Measurements from ENCODE around the gene IFTAP. TPM values are rescaled to one million over a fixed set of nuclear protein-coding genes. Genes with fewer than 3 reads are reported as not detected.

Gene IFTAP
- total RNA-seq, 1 experiment from 2014 or later, result 13.8 TPM

GRCh38 chr11:36566407-36567053 lies 27.8 kb upstream of the IFTAP start (continued):
- TF ChIP-seq, protein P1, sequence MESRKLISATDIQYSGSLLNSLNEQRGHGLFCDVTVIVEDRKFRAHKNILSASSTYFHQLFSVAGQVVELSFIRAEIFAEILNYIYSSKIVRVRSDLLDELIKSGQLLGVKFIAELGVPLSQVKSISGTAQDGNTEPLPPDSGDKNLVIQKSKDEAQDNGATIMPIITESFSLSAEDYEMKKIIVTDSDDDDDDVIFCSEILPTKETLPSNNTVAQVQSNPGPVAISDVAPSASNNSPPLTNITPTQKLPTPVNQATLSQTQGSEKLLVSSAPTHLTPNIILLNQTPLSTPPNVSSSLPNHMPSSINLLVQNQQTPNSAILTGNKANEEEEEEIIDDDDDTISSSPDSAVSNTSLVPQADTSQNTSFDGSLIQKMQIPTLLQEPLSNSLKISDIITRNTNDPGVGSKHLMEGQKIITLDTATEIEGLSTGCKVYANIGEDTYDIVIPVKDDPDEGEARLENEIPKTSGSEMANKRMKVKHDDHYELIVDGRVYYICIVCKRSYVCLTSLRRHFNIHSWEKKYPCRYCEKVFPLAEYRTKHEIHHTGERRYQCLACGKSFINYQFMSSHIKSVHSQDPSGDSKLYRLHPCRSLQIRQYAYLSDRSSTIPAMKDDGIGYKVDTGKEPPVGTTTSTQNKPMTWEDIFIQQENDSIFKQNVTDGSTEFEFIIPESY (IDR thresholded peaks at IDR 0.05; ENCODE audit: extremely low read depth, insufficient replicate concordance, low read length), result no peak
- no peak for TF ChIP-seq SIN3A (IDR thresholded peaks at IDR 0.05; ENCODE audit: low read depth)
- TF ChIP-seq TCF7L2 (IDR thresholded peaks at IDR 0.05; ENCODE audit: borderline replicate concordance, extremely low read depth, insufficient read depth, insufficient read length), result no peak

DNA sequence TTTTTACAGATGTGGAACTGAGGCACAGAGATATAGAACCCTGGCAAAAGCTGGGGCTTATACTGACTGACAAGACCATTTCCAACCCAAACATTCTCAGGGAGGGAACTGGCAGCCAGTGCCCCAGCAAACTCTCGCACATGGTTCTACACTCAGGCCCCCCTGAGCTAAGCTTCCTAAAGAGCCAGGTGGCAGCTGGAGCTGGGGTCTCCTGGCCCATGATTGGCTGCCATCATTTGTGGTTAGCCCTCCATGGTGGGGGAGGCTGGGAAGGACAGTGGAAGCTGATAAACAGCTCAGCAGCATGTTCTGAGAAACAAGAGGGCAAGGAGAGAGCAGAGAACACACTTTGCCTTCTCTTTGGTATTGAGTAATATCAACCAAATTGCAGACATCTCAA lies 26.6 kb upstream of the IFTAP start, which contains the start of gene RAG1:
Gene RAG1, plus strand, starts transcription at position 314 of the 400 bp plus-strand sequence. CDS start 5,298 bp downstream, outside the sequence.
- RAD21 ChIA-PET (ENCODE audit: low non-redundant PET in 1 of 2, low total read pairs in 2 of 2, uncharacterized antibody in 2 of 2, unreplicated experiment in 2 of 2), result no interaction called here
- Histone ChIP-seq H3K4me3 (replicated peaks in 1 of 2; ENCODE audit: low read depth in 1 of 2, low read length in 2 of 2) (no peak within 1 kb of the TSS), H3K36me3 (ENCODE audit: control insufficient read depth in 1 of 2, insufficient read depth in 2 of 2, low read length in 2 of 2) (no peaks in the 10 kb centered on the region), H3K27ac (ENCODE audit: low read depth, low read length) (no peak within 1 kb of the TSS), H3K9ac (ENCODE audit: low read length) (no peak within 1 kb of the TSS), H3K4me2 (ENCODE audit: low read length) (no peak within 1 kb of the TSS), H3K9me3 (ENCODE audit: control insufficient read depth in 1 of 2, insufficient read depth in 1 of 2, low read depth in 1 of 2, low read length in 2 of 2) (no peaks in the 10 kb centered on the region), H3K4me1 (ENCODE audit: control insufficient read depth in 1 of 2, insufficient read depth in 2 of 2, low read length in 2 of 2) (no peaks in the 10 kb centered on the region), H2AFZ (ENCODE audit: low read depth, low read length, poor library complexity, severe bottlenecking) (no peak within 1 kb of the TSS), H4K20me1 (ENCODE audit: insufficient read depth) (no peaks in the 10 kb centered on the region), H3K79me2 (ENCODE audit: insufficient read depth, low read length) (no peaks in the 10 kb centered on the region), H3K9me2 (ENCODE audit: insufficient read depth) (no peaks in the 10 kb centered on the region), H3K27me3 (ENCODE audit: insufficient read depth, low read length) (peaks cover 60% of the 10 kb centered on the region)
- no peak for DNase-seq (ENCODE audit: low read depth, low spot score)
- ATAC-seq, result no peak
- CTCF ChIA-PET, result interaction anchor here (1.3 kb wide), 1 partner anchor 179 kb away, joined by 8 read pairs; no protein-coding TSS in a partner anchor
- POLR2A ChIA-PET, result no interaction called here
- no TSS peak for BruUV-seq (replicated peaks)
- no peak for TF ChIP-seq POLR2AphosphoS5 (IDR thresholded peaks at IDR 0.05; ENCODE audit: low read depth, low read length)
- no peak for TF ChIP-seq YY1 (IDR thresholded peaks at IDR 0.05; ENCODE audit: extremely low read depth, insufficient replicate concordance, low read depth, low read length)
- TF ChIP-seq ZFX (IDR thresholded peaks at IDR 0.05), result no peak
- no peak for TF ChIP-seq EZH2phosphoT487 (IDR thresholded peaks at IDR 0.05; ENCODE audit: borderline replicate concordance)
- no peak for TF ChIP-seq ELF1 (IDR thresholded peaks at IDR 0.05; ENCODE audit: borderline replicate concordance, low read depth)
- TF ChIP-seq TCF7L2 (IDR thresholded peaks at IDR 0.05; ENCODE audit: borderline replicate concordance, extremely low read depth, insufficient read depth, insufficient read length), result no peak
- no peak for TF ChIP-seq ZNF274 (IDR thresholded peaks at IDR 0.05; ENCODE audit: low read depth, low read length)
- TF ChIP-seq CEBPB (IDR thresholded peaks at IDR 0.05; ENCODE audit: low read depth), result no peak
- no peak for TF ChIP-seq SRF (IDR thresholded peaks at IDR 0.05; ENCODE audit: low read depth)
- no peak for TF ChIP-seq FOSL1 (IDR thresholded peaks at IDR 0.05; ENCODE audit: low read depth)
- TF ChIP-seq CBX3 (IDR thresholded peaks at IDR 0.05; ENCODE audit: low read depth), result no peak
- TF ChIP-seq SIN3A (IDR thresholded peaks at IDR 0.05; ENCODE audit: low read depth), result no peak
- intact Hi-C loops (cut with micrococcal nuclease), result no loop called here
